Measurements from ENCODE around the gene TPBG.
"Not testable (repeated sequence)": the region's sequence is repeated elsewhere in the genome, so short reads cannot be mapped to it uniquely, and the experiment has no call there.

The TPBG gene

GRCh38 chr6:82374516-82374915 lies 10.9 kb downstream of the TPBG start:
- no peak for DNase-seq (ENCODE audit: low read depth)

GRCh38 chr6:82376636-82377035 lies 13.0 kb downstream of the TPBG start:
- no peak for DNase-seq (ENCODE audit: low read depth)

DNA sequence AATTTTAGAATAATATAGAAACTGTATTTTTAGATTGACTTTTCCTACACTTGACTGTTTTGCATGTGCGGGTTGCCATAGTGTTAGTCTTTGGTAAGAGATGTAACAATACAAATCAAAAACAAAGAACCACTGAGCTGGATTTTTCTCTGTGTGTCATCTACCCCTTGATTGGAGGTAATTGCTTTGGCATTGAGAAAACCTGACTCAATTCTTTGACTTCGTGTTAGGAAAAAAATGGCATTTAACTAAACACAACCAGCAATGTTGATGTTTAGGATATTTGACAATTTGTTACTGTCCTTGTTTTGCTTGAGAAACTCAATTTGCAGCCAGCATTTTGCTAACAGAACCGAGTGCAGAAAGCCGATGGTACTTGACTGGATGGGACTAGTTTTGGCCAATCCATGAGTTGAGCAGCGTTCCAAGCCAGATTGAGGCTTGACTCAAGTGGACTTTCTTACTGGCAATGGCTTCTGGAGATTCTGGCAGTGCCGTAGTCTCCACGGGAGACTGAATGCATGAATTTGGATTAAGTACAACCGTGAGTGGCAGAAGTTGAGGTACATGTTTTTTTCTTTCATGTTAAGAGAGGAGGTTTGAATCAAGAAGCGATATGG lies 17.1 kb downstream of the TPBG start:
- no peak for DNase-seq (ENCODE audit: low read depth)

- DNase-seq (ENCODE audit: low read depth) = no peak
Measured at GRCh38 chr6:82381278-82381677, 17.7 kb downstream of the TPBG start.

- DNase-seq (ENCODE audit: low read depth) = no peak
Measured at GRCh38 chr6:82385102-82385501, 21.5 kb downstream of the TPBG start.

- DNase-seq (ENCODE audit: low read depth) = no peak
Measured at GRCh38 chr6:82385546-82385945, 21.9 kb downstream of the TPBG start.

GRCh38 chr6:82385961-82386360 lies 22.3 kb downstream of the TPBG start:
- no peak for DNase-seq (ENCODE audit: low read depth)

DNA sequence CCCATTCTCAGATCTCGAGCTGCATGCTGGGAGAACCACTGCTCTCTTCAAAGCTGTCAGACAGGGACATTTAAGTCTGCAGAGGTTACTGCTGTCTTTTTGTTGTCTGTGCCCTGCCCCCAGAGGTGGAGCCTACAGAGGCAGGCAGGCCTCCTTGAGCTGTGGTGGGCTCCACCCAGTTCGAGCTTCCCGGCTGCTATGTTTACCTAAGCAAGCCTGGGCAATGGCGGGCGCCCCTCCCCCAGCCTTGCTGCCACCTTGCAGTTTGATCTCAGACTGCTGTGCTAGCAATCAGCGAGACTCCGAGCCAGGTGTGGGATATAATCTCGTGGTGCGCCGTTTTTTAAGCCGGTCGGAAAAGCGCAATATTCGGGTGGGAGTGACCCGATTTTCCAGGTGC lies 31.2 kb downstream of the TPBG start:
- DNase-seq (ENCODE audit: low read depth) = not testable (repeated sequence)

DNA sequence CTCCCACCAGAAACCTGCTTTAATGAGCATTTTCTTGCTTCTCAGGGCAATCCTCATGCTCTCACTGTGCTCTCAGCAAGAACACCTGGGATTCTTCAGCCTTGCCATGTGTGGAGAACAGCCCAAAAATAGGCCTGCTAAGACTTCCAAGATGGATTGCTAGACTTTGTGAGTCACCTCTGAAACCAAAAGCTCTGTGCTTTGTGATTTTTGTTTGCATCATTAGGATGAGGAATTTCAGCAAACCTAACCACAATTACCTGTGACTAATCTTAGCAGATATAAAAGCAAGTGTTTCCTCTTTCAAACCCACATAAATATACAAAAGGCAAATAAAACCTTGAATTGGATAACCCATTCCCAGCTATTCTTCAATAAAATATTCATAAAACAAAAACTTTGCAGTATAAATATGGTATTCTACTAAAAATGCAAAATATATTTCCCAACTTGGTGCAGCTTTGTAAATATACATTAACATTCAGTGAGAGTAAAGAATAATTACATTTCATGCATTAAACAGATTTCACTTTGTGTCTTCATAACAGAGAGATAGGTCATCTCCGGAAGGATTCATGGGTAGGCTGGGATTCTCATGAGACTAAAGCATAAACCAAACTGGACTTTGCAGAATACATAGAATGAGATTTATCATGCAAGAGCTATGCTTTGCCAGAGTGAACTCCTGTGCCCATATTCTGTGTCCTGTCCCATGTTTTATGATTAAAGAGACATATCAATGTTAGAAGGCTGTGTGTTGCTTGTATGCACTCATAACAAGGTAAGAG lies 33.5 kb downstream of the TPBG start:
- DNase-seq (ENCODE audit: low read depth) = no peak

- no peak for DNase-seq (ENCODE audit: low read depth)
Measured at GRCh38 chr6:82397962-82398692, 34.5 kb downstream of the TPBG start.

DNA sequence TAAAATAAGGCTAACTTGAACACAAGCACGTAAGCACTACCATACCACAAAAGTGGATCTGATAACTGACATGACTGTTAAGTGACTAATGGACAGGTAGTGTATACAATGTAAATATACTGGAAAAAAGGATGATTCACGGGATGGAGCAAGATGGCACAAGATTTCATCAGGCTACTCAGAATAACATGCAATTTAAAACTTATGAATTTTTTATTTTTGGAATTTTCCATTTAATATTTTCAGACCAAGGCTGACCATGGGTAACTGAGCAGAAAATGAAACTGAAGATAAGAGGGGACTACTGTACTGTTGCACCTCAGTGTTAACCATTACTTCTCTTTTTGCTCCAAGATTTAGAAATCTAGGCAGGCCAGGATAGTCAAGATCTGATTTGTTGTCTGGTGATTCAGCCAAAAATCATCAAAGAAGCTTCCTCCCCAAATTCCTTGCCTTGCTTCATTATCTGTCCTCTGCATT lies 45.4 kb downstream of the TPBG start:
- no peak for DNase-seq (ENCODE audit: low read depth)

DNA sequence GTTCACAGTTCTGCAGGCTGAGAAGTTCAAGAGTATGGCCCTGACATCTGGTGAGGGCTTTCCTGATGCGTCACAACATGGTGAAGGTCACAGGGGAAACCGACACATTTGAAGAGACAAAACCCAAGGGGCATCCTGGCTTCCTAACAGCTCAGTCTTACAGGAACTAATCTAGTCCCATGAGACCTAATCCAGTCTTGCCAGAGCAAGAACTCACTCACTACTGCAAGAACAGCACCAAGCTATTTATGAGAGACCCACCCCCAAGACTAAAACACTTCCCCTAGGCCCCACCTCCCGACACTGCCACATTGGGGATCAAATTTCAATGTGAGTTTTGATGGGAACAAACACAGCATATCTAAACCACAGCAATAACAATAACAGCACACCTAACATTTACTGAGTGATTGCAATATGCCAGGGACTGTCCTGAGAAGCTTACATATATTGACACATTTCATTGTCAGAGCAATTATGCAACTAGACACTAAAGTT lies 46.6 kb downstream of the TPBG start:
- no peak for DNase-seq (ENCODE audit: low read depth)

- no peak for DNase-seq (ENCODE audit: low read depth)
Measured at GRCh38 chr6:82413868-82414267, 50.3 kb downstream of the TPBG start.

DNA sequence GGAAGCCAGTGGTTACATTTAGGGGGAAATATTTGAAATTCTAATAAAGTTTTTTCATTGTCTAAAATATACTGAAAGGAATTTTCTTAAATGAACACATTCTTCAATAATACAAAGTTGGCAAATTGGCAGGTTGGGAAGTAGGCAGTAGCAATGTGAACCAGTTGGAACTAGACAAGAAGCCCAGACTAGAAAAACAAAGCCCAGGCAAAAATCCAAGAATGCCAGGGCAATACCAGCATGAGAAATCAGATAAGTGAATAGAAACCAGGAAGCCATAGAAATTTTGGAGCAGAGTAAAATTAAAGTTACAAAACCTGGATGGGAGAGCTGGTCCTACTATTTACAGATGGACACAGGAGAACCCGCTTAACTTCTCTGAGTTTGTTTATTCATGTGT lies 52.2 kb downstream of the TPBG start:
- DNase-seq (ENCODE audit: low read depth) = no peak

DNA sequence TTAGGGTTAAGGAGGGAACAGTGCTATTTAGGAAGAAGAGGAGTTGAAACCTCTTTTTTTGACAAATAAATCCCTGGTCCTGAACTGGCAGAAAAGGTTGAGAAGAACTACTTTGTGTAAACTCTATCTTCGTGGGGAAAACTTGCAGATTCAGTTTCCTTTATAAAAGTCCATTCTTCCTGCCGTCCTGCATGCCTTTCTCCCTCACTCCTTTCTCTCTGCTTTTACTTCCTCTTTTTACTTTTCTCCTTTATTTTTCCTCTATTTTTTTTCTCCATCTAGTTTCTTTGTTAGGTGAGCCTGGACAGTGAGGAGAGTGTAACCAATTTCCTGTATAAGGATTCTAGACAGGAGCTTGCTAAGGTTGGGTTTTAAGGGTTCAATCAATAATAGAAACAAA lies 52.7 kb downstream of the TPBG start:
- no peak for DNase-seq (ENCODE audit: low read depth)

Data from T-helper 22 cell (primary cell).